Measurements from ENCODE around the gene TCEA3.

The TCEA3 gene

DNA sequence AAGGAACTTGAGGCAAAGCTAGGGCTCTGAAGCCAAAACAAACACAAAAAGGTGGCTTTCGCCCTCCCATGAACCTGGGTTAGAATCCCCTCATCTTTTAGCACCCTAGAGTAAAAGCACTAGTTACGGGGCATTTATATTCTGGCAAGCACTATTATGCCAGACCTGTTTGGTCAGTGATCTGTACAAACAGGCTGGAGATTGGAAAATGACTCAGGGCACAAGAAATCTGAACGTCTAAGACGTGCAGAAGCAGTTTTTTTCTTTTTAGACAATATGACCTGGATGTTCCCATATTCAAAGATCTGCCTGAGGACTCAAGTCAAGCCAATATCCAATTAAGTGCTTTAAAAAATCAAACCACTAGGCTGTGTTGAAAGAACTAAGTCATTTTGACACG is 58.0 kb downstream of the TCEA3 start:
- no peak for DNase-seq

DNA sequence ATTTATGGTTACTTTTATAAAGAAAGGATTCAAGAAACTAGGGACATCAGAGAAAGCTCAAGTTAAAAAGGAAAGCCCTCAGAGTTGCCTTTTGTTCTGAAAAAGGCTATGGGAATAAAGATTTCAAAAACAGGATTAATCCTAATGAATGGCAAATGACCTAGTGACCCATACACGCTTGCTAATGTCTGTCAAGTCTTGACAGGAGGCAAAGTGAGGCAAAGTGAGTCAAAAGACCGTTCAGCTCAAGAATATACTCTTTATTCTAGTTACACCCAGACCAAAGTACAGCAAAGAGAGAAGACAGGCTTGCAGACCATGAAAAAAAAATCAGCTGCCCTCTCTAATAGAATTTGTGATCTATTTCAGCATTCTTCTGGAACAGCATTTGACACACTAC is 58.4 kb downstream of the TCEA3 start:
- DNase-seq = no peak

DNA sequence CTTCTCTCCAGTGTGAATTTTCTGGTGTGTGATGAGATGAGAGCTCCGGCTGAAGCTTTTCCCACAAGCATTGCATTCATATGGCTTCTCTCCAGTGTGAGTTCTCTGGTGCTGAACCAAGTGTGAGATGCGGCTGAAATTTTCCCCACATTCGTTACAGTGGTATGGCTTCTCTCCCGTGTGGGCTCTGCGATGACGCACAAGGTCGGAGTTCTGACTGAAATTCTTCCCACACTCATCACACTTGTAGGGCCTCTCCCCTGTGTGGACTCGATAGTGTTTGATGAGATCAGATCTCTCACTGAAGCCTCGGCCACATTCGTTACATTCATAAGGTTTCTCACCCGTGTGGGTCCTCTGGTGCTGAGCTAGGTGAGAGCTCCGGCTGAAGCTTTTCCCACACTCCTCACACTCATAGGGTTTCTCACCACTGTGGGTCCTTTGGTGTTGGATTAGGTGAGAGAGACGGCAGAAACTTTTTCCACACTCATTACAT is 62.3 kb downstream of the TCEA3 start:
- DNase-seq = no peak

DNA sequence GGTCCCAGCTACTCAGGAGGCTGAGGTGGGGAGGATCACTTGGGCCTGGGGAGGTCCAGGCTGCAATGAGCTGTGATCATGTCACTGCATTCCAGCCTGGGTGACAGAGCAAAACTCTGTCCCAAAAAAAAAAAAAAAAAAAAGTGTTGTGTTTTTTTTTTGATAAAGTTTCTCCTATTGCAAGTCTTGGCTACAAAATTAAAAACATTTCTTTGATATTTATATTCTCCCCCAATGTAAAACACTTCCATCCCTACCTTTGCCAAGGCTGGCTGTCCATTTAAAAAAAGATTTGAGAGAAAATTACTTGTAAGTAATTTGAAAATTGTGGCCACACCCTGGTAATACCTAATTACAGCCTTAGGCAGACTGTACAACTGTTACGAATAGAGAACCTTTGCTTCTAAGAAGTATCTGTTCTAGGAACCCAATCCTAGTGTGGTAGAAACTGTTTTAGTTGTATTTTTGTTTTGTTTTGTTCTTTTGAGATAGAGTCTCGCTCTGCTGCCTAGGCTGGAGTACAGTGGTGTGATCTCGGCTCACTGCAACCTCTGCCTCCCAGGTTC is 66.2 kb downstream of the TCEA3 start:
- no peak for DNase-seq

DNA sequence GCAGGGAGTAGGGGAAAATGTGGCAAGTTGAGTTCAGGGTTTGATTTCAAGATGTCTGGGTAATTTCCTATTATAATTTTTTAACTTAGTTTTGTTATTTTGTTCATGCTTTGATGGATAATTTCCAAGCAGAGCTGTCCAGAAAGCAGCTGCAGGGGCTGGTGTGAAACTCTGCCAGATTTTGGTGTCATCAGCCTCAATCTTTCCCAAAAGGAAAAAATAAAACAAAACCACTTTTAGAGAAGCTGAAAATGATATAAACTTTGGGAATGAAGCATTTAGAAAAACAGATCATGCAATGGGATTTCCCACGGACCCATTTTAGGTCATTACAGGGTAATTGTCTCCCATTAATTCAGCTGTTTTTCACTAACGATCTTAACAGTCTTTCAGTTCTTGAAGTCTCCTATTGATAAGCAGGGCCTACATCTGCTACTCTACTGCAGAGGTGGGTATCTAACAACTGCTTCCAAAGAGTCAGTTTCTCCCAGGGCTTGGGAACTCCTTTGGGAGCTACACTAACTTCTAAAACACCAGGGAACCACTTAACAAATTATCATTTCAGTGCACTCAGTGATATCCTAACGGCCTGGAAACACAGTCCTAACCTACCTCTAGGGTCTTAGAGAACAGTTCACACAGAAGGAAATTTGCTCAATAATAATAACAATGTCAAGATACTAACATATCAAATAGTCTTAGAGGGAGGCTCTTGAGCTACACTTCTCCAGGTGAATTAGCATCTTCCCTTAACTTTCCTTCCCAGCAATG is 67.2 kb downstream of the TCEA3 start:
- no peak for DNase-seq

DNA sequence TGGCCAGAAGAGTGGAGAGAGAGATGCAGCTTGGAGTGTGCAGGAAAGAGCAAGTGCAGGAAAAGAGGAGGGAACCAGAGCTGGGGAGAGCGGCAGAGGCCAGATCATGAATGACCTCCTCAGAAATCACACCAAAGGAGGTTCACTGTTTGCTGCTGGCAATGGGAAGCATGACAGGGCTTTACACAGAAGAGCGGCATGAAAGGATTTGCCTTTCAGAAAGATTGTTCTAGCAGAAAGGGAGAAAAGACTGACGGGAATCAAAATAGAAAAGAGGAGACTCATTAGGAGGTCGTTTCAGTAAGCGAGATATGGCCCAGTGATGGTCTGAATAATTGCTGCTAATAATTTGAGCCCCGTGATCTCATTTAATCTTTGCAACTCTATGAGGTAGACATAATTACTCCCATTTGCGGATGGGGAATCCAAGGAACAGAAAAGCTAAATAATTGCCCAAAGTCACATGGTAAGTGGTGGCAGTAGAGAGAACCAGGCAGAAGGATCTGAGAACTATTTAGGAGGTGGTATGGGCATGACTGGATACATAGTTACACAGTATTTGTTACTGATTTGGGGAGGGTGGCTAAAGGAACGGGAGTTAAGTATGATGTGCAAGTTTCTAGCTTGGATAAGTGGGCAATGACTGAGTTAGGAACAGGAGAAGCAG is 67.9 kb downstream of the TCEA3 start:
- no peak for DNase-seq

DNA sequence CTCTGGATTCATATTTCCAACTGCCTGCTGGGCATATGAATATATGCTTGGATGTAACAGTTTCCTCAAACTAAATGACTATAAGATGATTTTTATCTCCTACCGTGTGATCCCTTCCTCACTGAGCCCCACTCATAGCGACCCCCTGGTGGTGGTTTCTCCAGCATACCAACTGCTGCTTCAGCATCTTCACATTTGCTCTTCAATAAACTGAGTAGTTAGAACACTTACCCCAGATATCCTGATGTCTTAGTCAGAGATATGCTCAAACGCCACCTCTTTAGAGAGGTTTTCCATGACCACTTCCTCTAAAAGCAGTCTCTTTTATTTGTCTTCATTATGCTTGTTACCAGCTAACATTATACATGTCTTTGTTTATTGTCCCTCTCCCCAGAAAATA is 70.3 kb downstream of the TCEA3 start:
- DNase-seq = no peak

DNA sequence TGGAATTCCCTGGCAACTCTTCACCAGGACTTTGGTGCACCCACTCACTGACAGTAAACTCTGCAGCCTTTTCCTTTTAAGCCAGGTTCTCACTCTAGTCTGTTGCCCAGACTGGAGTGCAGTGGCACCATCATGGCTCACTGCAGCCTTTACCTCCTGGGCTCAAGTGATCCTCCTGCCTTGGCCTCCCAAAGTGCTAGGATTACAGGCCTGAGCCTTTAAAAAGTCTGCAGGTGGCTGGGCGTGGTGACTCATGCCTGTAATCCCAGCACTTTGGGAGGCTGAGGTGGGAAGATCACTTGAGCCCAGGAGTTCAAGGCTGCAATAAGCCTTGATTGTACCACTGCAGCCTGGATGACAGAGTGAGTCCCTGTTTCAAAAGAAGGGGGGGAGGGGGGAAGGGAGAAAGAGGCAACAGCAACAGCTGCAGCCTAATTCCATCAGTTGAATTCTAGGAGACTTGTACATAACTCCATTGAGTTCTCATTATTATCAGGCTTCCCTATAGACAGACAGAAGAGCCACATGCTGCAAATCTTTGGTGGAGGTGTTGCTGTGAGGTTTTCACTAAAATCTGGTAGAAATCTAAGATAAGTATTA is 72.4 kb downstream of the TCEA3 start:
- no peak for DNase-seq

DNA sequence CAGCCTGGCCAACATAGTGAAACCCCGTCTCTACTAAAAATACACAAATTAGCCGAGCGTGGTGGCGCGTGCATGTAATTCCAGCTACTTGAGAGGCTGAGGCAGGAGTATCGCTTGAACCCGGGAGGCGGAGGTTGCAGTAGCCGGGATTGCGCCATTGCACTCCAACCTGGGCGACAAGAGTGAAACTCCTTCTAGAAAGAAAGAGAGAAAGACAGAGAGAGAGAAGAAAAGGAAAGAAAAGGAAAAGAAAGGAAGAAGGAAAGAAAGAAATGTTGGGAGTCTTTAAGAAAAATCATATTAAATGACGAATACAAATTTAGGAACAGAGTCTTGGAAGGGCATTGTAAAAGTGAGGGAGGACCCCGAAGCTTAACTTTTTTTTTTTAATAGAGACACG is 78.6 kb downstream of the TCEA3 start:
- no peak for DNase-seq

DNA sequence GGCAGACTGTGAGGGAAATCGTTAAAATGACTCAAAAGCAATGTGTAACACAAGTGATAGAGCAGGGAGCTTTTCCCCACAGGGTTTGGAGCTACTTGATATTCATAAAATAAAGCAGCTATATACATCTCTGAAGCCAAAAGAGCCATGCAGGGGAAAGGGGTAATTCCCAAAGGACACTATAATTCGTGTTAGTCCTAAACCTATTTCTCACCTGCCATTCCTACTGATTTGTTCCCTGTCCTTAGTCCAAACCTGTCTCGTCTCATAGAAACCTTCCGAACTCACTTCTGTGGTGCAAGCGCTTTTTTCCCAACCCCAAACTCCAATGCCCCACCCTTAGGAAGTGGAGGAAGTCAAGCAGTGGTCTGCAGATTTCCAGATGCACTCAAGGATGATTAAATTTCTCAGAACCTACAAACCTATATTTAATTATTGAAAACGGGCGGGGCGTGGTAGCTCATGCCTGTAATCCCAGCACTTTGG is 79.5 kb downstream of the TCEA3 start:
- peak; percentile 86 for DNase-seq

DNA sequence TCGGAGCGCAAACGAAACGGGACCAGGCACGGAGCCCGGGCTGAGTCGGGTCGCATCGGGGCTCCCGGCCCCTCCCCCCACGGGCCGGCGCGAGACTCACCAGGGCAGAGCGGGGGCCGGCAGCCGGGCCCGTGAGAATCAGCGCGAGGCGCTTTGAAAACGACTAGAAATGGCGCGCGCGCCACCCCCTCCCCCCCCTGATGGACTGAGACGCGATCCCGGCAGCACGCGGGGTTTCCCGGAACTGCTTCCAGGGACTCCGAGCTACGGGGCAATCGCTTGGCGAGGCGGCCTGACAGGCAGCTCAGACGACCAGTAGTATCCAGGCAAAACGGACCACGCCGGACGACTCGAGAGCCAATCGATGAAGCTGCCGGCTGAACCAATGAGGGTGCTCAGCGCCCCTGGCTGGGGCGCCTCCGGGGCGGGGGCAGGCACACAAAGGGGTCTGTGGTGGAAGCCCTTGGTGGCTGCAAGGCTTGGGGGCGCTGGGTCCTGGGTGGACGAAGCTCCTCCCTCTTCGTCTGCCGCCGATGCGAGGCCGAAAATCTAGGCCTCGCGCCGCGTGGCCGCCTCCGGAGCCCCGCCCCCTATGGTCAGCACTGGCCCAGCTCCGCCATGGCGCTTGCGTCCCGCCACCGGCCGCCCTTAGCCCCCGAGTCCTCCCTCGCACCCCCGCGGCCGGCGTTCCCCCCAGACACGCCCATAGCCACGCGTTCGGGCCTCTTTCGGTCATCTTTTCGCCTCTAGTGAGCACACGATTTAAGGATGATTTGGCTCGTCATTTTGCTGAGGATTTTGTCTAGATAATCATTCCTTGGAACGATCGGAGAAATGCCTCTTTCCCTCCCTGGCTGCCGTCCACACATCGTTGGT is 80.2 kb downstream of the TCEA3 start, which contains the start of gene HNRNPR:
TSS of gene HNRNPR (minus strand) at position 174 of the 876 bp plus-strand sequence. CDS start 3,276 bp downstream, outside the sequence.
- DNase-seq = peak; percentile 99

DNA sequence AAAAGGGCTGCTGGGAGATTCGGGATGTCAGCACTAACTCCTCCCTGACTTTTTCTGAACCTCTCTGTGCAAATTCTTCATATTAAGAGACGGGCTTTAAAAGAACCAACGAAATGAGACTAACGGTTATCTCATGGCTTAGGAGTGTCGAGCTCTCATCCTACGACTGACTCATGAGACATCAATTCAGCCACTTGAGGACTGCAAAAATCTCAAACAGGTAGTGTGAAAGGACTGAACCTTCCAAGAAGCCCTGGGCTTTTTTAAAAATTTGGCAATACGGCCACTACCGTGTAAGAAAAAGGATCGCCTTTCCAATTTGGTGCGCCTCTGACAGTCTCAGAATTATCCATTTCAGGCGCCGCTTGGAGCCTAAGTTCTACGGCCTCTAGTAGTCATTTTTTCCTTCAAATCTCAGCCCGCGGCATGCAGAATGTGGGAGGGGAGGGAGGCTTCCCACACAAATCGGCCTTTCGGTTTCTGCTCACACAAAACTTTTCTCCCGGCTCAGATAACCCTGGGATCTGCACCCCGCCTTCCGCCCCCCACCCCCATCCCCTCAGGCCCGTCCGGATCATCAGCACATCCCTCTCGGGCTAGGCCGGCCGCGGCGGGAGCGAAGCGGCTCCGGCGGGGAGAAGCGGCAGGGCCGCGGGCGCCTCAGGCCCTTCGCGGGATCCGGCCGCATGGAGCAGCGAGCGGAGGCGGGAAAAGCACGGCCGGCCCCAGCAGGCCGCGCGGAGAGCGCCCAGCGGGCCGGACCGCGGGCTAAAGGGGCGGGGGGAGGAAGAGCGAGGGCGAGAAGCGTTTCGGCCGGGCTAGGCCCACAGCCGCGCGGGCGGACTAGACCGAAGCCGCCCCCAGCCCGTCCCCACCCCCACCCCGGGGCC is 81.1 kb downstream of the TCEA3 start:
- DNase-seq = no peak

DNA sequence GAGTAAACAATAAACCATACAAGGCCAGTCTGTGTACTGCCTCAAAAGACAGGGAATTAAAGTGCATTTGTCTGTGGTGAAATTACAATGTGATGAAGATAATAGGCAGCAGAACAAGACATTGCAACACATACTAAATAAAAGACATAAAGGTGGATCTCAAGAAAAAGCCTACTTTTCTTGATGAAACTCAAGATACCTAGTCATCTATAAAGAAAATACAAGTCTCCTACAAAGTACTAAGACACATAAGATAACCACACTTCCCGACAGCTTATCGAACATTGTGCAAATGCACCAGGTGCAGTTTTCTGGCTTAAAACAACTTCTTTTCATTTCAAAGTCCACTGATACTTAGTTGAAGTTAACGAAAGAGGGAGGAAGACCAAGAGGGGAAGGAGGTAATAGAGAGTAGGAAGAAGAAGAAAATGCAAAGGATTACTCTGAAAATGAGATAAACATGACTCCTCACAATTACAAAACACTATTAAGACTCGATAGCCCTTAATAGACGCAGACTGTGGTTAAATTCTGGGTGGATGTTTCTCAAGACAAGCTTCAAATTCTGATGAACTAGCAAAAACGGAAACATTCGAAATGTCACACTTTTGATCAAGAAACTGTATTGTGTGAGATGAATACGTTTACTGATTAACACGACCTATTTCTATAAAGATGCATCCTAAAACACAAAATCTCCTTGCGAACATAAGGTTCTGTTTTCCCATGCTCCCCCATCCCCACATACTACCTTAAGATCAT is 82.4 kb downstream of the TCEA3 start:
- no peak for DNase-seq

DNA sequence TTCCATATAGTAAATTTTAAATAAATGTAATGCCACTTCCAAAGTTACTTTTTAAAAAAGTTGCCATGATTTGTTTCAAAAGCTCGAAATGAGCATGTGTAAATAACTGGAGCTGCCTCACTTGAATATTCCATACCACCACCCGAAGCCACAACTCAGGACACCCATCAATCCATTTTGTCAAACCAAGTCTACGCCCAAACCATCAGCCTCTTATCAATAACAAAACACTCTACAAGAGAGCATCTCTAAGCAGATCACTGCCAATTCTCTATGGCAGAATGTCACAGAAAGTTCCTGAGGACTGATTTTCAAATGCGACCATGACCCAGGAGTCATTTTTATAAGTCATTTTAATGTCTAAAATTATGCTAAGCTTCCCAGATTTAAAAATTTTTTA is 84.9 kb downstream of the TCEA3 start:
- DNase-seq = no peak

DNA sequence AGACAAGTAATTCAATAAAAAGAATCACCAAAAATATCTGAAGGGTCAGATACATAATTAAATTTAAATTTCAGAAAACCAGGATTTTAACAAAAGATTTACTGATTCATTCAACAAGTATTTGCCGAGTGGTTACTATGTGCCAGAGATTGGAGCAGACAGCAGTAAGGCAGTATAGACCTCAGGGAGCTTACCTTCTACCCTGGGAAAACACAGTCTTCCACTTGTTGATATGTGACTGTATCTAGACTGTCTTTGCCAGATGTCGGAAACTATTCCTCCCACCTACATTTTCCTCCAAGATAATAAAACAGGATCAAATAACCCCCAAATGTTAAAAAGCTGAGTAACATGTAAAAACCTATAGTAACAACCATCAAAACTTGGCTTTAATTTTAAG is 86.7 kb downstream of the TCEA3 start:
- DNase-seq = no peak

DNA sequence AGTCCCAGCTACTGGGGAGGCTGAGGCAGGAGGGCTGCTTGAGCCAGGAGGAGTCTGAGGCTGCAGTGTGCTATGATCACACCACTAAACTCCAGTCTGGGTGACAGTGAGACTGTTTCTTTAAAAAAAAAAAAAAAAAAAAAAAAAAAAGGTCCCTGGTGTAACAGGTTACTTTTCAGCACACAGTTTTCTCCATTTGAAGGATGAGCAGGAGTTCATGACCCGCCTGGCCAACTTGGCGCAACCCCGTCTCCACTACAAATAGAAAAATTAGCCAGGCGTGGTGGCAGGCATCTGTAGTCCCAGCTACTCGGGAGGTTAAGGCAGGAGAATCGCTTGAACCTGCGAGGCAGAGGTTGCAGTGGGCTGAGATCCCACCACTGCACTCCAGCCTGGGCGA is 92.8 kb downstream of the TCEA3 start:
- no peak for DNase-seq
